Gastroesophageal sphincter (tissue), 3 donors: ENCODE results near the gene YTHDF2.

ENCODE experiments used
- EP300 ChIP-seq: sonication (generic); formaldehyde crosslinking; IDR thresholded peaks from one replicate; pipeline ENCODE4 v1.6.1; 2017; ENCODE audit warnings: antibody characterized with exemption, mild to moderate bottlenecking
- POLR2A ChIP-seq, 2 donors: fragments of 450-650 bp; IDR thresholded peaks; one replicate each; pipeline ENCODE4 v1.6.1; 2017; ENCODE audit warnings: antibody characterized with exemption in 2 of 2, mild to moderate bottlenecking in 2 of 2, moderate library complexity in 1 of 2
- TF ChIP-seq, protein P1 (sequence below), 4 experiments: fragments of 200-600 bp in 2 of 4; fragments of 450-650 bp in 2 of 4; sonication (generic) in 1 of 4; IDR thresholded peaks; one replicate each; pipeline ENCODE4 v1.5.1; 2017 to 2019; ENCODE audit warnings: antibody characterized with exemption in 4 of 4, mild to moderate bottlenecking in 2 of 4, moderate library complexity in 2 of 4

GRCh38 chr1:28718166-28718565, 18.6 kb upstream of the YTHDF2 start:
- TF ChIP-seq, protein P1, sequence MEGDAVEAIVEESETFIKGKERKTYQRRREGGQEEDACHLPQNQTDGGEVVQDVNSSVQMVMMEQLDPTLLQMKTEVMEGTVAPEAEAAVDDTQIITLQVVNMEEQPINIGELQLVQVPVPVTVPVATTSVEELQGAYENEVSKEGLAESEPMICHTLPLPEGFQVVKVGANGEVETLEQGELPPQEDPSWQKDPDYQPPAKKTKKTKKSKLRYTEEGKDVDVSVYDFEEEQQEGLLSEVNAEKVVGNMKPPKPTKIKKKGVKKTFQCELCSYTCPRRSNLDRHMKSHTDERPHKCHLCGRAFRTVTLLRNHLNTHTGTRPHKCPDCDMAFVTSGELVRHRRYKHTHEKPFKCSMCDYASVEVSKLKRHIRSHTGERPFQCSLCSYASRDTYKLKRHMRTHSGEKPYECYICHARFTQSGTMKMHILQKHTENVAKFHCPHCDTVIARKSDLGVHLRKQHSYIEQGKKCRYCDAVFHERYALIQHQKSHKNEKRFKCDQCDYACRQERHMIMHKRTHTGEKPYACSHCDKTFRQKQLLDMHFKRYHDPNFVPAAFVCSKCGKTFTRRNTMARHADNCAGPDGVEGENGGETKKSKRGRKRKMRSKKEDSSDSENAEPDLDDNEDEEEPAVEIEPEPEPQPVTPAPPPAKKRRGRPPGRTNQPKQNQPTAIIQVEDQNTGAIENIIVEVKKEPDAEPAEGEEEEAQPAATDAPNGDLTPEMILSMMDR (IDR thresholded peaks at IDR 0.05) = no peak
- TF ChIP-seq POLR2A (IDR thresholded peaks at IDR 0.05) (no peak), EP300 (no peak)
